Inflammatory macrophage treated with lipopolysaccharide for 4 hours (primary cell): ENCODE measurements around the gene CBR3.
A peak's percentile ranks its signal among the peaks of the same experiment; 100 is the strongest.
"Not testable (repeated sequence)": the region's sequence is repeated elsewhere in the genome, so short reads cannot be mapped to it uniquely, and the experiment has no call there.

Experiments
- DNase-seq: peaks from one replicate; pipeline ENCODE4 v3.0.0-alpha.2; 2020

CBR3 gene

GRCh38 chr21:36120304-36120888, 14.5 kb upstream of the CBR3 start:
- DNase-seq, result peak; percentile 35

GRCh38 chr21:36122977-36123376, 11.9 kb upstream of the CBR3 start:
- DNase-seq, result no peak

DNA sequence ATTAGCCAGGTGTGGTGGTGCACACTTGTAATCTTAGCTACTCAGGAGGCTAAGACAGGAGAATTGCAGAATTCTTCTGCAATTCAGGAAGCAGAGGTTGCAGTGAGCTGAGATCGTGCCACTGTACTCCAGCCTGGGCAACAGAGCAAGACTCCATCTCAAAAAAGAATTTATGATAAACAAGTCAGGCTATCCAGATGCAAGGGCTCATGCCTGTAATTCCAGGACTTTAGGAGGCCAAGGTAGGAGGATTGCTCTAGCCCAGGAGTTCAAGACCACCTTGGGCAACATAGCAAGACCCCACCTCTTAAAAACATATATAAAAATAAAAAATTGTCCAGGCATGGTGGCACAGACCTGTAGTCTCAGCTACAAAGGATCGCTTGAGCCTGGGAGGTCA, 10.5 kb upstream of the CBR3 start:
- DNase-seq, result no peak

DNA sequence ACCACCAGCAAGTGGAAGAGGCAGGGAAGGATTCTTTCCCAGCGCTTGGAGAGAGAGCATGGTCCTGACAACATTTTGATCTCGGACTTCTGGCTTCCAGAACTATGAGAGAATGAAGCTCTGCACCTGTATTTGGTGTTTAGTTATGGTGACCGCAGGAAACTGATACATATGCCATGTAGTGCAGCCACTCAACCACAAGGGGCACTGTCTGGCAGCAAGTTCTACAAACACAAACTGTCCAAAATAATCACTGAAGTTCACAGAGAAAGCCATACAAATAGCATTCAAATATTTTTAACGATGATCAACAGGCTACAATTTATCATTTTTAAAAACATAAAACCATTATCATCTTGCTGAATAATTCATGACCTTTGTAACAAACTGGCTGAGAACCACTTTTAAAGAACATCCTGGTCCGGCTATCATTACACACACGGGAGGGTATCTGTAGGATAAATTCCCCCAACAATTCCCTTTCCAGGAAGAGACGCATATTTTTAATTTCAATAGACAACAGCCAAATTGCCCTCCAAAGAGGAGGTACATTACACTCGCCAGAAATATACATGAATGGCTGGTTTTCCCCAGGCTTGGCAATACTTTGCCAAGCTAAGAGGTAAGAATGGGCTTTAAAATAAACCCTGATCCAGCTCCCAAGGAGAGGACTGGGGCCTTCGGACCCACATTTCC, 9.2 kb upstream of the CBR3 start:
- peak; percentile 51 for DNase-seq

DNA sequence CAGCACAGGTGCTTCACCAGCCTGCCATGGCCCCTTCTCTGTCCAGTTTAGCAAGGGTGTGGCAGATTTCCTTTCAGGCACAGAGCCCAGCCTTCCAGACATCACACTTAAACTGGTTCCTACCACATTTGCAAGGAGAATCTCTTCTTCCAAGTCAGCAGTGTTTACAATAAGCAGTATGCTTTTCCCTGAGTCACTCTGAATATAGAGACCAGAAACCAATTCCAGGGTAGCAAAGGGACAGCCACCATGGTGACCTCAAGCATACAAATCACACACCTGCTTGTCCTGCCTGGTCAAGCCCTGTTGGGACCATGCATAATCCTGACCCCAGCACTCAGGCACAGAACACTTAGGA, 8.7 kb upstream of the CBR3 start:
- no peak for DNase-seq

- no peak for DNase-seq
Observed at GRCh38 chr21:36126621-36127110, 8.2 kb upstream of the CBR3 start.

GRCh38 chr21:36127250-36127904, 7.5 kb upstream of the CBR3 start:
- DNase-seq, result no peak

DNA sequence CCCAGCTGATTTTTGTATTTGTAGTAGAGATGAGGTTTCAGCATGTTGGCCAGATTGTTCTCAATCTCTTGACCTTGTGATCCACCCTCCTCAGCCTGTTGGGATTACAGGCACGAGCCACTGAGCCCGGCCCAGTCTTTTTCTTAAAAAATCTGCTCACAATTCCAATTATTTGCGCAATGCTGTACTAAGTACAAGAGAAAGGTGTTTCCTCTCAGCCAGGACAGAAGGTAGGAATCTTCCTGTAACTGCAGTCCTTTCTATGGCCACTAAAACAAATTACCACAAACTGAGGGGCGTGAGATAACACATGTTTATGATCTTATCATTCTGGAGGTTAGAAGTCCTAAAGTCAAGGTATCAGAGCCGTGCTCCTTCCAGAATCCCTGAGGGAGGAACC, 6.9 kb upstream of the CBR3 start:
- DNase-seq, result no peak

DNA sequence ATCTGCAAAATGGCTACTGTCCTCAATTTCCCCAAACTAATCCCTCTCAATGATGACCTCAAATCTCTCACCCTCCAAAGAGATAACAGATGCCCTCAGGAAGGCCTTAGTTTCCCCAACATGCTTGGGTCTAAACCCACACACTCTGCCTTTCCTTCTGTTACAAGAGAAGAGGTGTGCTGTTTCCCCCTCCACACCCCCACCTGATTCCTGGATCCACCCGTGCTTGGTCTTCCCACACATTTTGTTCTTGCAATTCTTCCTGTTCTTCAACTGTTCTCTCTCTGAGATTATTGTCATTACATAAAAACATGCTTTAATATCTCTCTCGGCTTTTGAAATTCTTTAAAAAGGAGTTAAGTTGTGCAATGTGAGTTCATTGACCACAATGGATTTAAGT, 5.7 kb upstream of the CBR3 start:
- DNase-seq, result no peak

DNA sequence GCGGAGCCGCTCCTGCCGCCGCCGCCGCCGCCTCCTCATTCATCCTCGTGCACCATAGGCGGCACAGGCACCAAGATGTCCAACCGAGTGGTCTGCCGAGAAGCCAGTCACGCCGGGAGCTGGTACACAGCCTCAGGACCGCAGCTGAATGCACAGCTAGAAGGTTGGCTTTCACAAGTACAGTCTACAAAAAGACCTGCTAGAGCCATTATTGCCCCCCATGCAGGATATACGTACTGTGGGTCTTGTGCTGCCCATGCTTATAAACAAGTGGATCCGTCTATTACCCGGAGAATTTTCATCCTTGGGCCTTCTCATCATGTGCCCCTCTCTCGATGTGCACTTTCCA, 4.5 kb upstream of the CBR3 start:
- DNase-seq, result not testable (repeated sequence)

GRCh38 chr21:36130839-36131238, 4.0 kb upstream of the CBR3 start:
- DNase-seq, result not testable (repeated sequence)

GRCh38 chr21:36132696-36133095, 2.2 kb upstream of the CBR3 start:
- peak; percentile 41 for DNase-seq

GRCh38 chr21:36135391-36136102, 668 bp downstream of the CBR3 start:
- DNase-seq, result peak; percentile 82

GRCh38 chr21:36139791-36140190, 4.9 kb downstream of the CBR3 start:
- DNase-seq, result not testable (repeated sequence)

GRCh38 chr21:36141513-36141925, 6.6 kb downstream of the CBR3 start:
- DNase-seq, result peak; percentile 85

DNA sequence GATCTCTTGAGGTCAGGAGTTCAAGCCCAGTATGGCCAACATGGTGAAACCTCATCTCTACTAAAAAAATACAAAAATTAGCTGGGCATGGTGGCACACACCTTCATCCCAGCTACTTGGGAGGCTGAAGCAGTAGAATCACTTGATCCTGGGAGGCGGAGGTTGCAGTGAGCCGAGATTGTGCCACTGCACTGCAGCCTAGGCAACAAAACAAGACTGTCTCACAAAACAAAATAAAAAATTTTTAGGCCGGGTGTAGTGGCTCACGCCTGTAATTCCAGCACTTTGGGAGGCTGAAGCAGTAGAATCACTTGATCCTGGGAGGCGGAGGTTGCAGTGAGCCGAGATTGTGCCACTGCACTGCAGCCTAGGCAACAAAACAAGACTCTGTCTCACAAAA, 9.4 kb downstream of the CBR3 start:
- DNase-seq, result not testable (repeated sequence)

DNA sequence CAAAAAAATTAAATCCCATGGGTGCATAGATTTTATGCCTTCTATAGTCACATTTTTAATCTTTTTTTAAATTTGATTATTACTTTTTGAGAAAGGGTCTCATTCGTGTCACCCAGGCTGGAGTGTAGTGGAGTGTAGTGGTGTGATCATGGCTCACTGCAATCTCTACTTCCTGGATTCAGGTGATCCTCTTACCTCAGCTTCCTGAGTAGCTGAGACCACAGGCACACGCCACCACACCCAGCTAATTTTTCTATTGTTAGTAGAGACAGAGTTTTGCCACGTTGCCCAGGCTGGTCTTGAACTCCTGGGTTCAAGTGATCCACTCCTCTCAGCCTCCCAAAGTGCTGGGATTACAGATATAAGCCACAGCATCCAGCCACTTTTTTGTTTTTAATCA, 10.4 kb downstream of the CBR3 start:
- no peak for DNase-seq

DNA sequence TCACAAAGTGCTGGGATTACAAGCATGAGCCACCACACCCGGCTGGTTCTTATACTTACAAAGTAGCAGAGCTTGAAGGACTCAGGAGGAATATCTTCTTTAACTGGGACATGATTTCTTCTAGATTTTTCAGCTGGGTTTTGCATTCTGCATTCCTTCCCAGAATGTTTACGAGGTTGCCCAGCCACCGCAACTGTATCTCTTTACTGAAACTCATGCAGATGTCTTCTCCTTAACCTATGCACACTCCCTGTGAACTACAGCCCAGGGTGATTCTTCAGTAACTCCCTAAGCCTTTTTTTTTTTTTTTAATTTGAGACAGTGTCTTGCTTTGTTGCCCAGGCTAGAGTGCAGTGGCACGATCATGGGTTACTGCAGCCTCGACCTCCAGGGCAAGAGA, 13.0 kb downstream of the CBR3 start:
- DNase-seq, result no peak

DNA sequence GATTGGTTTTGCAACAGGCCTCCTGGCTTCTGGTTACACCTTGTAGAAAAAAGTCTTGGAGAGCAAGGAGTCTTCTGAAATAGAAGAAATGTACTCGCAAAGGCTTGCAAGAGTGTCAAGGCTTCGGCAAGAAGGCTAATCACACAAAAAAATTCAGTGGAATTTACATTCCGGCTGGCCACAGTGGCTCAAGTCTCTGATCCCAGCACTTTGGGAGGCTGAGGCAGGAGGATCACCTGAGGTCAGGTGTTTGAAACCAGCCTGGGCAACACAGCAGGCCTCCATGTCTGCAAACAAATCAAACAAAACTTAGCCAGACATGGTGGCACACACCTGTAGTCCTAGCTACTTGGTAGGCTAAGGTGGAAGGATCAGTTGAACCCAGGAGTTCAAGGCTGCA, 14.0 kb downstream of the CBR3 start:
- no peak for DNase-seq

DNA sequence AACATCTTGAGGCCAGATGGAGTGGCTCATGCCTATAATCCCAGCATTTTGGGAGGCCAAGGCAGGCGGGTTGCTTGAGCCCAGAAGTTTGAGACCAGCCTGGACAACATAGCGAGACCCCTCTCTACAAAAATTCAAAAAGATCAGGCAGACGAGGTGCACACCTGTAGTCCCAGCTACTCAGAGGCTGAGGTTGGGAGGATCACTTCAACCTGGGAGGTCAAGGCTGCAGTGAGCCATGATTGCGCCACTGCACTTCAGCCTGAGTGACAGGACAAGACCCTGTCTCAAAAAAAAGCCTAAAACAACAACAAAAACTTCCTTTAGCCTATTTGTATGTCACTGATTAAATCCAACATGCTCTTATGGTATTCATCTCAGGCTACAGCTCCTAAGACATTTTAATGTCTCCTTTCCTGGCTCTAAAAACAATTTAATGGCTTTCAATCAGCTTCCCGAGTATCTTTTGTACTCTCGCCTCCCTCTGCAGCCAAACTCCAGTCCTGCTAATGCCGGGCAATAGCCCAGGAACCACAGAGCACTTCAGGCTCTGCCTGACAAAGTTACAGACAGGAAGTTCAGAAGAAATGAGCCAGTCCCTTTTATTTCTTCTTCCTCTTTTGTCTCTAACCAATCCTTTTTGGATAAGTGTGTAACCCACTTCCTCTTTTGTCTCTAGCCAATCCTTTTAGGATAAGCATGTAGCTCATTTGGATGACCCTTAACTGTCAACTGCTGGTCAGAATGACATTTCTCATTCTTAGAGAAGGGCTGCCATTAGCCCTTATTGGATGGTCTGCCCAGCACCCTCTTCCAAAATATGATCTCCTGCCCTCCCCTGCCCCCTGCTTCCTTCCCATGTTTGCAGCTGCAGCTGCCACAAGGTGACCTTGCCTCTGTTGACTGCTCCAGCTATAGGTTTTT, 15.2 kb downstream of the CBR3 start:
- peak; percentile 92 for DNase-seq

DNA sequence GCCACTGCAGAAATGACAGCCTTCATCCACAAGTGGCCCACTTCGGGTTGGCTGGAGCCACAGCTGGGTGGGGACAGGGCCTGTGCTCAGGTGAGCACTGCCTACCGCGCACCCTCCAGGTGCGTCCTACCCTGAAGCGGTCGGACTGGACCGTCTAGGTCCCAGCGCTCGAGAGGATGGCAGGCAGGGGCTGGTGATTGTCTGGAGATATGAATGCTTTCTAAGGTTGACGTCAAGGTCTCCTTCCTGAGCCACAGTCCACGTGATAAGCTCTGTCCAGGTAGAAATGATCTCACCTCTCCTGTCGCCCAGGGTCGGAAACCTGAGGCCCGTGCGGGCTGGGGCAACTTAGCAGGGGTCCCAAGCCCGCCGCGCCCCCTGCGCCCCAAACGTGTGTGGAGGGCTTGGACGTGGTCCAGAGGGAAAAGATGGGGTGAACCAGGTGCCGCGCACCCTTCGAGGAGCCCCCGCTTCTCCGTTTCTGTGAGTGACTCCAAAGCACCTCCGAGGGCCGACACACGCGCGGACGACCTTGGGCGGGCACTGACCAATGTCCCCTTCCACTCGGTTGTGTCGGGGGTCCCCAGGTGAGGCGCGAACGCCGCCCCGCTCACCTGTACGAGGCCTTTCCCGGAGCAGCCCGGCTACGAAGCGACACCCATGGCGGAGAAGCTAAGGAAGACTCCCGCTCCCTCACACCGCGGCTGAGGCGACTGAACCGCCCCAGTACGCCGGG, 20.9 kb downstream of the CBR3 start:
- no peak for DNase-seq

DNA sequence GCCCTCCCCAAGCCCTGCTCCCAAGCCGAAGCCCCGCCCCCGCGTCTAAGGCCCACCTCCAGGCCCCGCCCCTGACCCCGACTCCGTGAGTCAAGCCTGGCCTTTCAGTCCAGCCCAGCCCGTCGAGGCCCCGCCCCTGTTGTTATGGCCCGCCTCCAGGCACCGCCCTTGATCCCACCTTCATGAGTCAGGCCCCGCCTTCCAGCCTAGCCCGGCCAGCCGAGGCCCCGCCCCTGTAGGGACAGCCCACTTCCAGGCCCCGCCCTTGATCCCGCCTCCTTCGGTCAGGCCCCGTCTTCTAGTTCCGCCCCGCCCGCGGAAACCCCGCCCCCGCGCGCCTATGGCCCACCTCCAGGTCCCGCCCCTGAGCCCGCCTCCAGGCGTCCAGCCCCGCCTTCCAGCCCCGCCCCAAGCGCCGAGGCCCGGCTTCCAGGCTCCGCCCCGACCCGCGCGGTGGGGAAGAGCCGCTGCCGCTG, 21.5 kb downstream of the CBR3 start:
- DNase-seq, result peak; percentile 99
